Measurements from ENCODE around the gene NEU1.
A peak's percentile ranks its signal among the peaks of the same experiment; 100 is the strongest.
"Not testable (repeated sequence)": the region's sequence is repeated elsewhere in the genome, so short reads cannot be mapped to it uniquely, and the experiment has no call there.

Gene NEU1

DNA sequence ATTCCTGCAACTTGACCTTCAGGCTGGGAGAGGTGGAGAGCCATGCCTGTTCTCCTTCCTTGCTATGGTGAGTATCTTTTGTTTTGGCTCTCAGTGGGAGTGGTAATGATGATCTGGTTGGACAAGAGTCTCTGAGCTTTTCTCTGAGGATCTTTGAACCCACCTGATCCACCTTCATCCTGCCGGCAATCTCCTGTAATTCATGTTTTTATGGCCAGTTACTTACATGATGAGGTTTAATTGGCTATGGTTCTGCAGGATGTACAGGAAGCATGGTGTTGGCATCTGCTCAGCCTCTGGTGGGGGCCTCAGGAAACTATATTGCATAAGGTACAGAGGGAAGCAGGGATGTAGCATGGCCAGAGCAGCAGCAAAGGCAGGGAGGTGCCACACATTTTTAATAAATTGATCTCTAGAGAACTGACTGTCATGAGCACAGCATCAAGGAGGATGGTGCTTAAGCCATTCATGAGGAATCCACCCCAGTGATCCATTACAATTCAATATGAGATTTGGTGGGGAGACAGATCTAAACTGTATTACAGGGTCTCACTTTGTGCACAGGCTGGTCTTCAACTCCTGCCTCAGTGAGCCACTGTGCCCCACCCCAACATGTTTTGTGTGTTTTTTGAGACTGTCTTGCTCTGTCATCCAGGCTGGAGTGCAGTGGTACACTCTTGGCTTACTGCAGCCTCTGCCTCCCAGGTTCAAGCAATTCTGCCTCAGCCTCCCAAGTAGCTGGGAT lies 25.1 kb downstream of the NEU1 start:
- no peak for DNase-seq

- no peak for DNase-seq
Measured at GRCh38 chr6:31836474-31837368, 25.9 kb downstream of the NEU1 start.

DNA sequence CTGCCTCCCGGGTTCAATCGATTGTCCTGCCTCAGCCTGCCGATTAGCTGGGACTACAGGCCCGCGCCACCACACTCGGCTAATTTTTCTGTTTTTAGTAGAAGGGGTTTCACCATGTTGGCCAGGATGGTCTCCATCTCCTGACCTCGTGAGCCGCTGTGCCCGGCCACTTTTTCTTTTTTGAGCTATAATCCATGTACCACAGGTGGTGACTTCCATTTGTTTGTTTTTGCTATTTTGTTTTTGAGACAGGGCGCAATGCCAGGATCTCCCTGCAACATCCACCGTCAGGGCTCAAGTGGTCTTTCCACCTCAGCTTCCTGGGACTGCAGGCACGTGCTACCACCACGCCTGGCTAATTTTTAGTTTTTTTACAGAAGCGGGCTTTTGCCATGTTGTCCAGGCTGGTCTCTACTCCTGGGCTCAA lies 26.6 kb downstream of the NEU1 start:
- DNase-seq = no peak

DNA sequence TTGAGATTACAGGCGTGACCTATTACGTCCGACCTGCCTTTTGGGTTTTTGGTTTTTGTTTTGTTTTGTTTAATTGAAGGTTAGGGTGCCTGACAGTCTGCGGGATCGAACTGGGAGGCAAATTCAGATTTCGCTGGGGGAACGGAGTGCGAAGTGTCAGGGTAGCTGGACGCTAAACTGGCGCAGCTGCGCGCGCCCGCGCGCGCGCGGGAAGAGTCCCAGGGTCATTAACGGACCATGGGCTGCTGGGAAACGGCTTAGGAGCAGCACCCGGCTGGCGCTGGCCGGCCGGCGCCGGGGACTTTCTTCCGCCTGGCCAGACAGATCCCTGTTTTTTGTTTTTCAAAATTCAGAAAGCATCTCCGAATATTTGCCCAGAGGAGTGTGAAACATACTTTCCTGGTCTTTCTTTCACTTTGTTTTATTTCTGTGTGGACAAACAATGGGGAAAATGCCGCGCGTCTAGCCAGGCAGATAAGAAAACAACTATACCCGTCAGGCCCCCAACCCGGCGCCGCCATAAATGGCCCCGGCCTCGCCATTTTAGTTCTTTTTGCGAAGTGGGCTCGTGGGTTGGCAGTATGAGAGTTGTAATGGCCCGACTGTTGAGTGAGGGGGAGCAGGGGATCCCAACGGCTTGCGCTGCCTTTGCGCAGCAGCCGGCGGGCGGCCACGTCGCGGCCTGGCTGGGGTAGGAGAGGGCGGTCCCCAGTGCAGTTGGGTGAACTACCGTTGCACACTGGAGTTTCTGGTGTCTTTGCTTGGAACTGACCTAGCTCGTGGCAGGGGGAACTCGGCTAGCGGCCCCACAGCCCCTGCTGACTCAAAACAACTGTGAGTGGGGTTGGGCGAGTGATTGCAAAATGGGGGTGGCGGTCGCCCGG lies 28.0 kb downstream of the NEU1 start:
- DNase-seq = peak; percentile 85

- DNase-seq = no peak
Measured at GRCh38 chr6:31831350-31832215, 31.0 kb downstream of the NEU1 start.

DNA sequence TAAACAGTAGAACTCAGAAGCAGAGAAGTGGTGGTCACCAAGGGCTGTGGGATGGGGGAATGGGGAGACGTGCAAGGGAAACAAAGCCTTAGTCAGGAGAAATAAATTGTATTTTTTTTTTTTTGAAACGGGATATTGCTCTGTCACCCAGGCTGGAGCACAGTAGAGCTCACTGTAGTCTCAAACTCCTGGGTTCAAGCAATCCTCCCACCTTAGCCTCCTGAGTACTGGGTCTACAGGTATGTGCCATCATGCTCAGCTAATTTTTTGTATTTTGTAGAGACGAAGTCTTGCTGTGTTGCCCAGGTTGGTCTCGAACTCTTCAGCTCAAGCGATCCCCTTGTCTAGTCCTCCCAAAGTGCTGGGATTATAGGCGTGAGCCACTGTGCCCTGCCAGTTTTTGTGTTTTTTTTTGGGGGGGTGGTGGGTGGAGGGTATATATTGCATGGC lies 31.7 kb downstream of the NEU1 start:
- DNase-seq = no peak

- peak; percentile 58 for DNase-seq
Measured at GRCh38 chr6:31829633-31830283, 32.9 kb downstream of the NEU1 start.

DNA sequence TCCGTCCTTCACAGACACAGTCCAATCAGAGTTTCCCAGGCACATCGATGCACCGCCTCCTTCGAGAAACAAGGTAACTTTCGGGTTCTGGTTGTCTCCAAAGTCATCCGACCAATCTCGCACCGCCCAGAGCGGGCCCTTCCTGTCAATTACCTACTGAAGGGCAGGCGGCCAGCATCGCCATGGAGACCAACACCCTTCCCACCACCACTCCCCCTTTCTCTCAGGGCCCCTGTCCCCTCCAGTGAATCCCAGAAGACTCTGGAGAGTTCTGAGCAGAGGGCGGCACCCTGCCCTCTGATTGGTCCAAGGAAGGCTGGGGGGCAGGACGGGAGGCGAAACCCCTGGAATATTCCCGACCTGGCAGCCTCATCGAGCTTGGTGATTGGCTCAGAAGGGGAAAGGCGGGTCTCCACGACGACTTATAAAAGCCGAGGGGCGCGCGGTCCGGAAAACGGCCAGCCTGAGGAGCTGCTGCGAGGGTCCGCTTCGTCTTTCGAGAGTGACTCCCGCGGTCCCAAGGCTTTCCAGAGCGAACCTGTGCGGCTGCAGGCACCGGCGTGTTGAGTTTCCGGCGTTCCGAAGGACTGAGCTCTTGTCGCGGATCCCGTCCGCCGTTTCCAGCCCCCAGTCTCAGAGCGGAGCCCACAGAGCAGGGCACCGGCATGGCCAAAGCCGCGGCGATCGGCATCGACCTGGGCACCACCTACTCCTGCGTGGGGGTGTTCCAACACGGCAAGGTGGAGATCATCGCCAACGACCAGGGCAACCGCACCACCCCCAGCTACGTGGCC lies 35.1 kb downstream of the NEU1 start, which contains the start of gene HSPA1B:
Gene HSPA1B, plus strand, starts transcription at position 453 of the 794 bp plus-strand sequence. Its CDS starts 213 bp downstream, at position 666.
- peak; percentile 100 for DNase-seq

GRCh38 chr6:31826793-31827285 lies 35.8 kb downstream of the NEU1 start:
- peak; percentile 83 for DNase-seq

DNA sequence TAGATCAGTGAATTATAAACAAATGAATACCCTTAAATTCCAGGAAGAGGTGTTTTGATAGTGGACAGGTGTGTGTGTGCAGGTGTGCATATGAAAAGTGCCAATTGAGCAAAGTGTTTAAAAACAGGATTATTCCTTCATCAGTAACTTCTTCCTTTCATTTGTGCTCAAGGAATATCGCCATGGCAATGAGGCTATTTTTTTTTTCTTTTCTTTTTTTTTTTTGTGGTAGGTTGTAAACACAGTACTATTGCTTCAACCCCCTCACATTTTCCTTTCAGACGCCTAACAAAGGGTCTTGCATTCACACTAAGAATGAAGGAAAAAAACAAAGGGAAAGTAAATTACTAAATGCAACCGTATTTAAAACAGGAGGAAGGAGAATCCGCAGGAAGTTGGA lies 37.1 kb downstream of the NEU1 start:
- DNase-seq = no peak

DNA sequence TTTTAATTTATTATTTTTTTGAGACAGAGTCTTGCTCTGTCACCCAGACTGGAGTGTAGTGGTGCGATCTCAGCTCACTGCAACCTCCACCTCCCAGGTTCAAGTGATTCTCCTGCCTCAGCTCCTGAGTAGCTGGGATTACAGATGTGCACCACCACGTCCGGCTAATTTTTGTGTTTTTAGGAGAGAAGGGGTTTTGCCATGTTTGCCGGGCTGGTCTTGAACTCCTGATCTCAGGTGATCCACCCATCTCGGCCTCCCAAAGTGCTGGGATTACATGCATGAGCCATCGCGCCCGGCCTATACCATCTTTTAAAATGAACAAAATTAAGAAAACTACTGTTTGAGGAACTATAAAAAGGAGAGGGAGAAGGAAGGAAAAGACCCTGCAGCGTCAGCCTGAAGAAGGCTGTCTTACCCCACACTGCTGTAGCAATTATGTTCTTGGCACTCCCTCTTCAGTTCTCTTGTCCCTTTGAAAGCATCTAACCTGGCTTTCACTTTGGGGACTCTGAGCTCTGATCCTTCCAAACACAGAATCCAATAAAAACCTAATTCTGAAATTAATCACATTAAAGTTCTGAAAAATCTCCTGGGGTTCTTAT lies 38.9 kb downstream of the NEU1 start:
- DNase-seq = not testable (repeated sequence)

DNA sequence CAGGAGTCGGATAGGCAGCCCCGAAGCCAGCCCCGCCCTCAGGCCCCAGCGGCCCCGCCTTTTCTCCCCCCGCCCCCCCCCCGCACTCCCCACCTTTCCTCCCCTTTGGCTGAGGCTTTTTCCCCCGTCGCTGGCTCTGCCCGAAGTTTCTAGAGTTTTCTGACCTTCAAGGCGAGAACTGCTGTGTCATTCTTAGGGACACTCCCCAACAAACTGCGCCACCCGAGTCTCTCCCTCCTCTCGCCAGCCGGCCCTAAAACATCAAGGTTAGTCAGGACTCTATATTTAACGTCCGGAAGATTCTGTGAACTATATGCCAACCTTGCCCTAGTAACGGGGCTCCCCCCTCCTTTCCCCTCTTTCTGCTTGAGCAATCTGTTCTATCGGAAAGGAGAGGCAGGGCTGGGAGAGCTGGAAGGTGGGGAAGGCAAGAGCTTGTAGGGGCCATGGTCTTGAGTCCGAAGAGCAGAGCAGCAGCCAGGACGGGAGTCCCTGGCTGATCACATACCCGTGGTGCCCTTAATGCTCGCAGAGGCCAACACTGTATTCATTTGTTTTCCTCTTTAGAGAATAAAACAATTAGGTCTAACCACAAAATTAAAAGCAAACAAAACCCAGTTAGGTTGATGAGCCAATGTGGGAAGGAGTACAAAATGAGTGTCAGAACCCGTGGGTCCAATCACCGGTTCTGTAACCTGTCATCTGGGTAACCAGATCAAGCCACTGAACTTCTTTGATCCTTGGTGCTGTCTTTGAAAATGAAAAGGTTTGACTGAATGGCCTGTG lies 40.4 kb downstream of the NEU1 start:
- DNase-seq = no peak

DNA sequence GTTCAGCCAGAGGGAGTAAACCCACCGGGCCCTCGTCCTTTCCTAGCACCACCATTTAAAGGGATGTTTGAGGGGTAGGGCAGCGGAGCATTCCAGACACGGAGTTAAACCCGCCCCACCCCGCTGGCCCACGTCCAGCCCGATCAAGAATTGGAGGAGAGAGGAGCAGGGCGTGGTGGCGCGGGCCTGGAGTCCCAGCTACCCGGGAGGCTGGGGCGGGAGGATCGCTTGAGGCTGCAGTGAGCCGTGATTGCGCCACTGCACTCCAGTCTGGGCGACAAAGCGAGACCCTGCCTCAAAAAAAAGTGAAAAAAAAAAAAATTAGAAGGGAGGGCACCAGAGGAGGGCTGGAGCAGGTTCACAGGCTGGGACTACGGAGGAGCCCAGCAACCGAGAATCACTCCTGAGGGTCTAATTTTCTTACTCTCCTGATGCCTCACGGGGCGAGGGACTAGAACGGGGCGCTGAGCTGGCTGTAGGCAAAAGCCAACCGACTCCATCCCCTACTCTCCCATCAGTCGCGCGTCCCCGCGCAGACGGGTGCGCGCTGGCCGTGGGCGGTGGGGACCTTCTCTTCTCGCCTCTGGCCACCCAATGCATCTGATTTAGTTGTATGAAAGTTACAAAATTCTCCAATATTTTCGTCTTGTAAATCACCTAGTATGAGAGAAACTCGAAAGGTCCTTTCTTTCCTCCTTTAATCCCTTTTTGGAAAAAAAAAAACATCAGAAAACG lies 41.2 kb downstream of the NEU1 start:
- no peak for DNase-seq

GRCh38 chr6:31820399-31820798 lies 42.2 kb downstream of the NEU1 start:
- not testable (repeated sequence) for DNase-seq

- DNase-seq = no peak
Measured at GRCh38 chr6:31819871-31820299, 42.7 kb downstream of the NEU1 start.

DNA sequence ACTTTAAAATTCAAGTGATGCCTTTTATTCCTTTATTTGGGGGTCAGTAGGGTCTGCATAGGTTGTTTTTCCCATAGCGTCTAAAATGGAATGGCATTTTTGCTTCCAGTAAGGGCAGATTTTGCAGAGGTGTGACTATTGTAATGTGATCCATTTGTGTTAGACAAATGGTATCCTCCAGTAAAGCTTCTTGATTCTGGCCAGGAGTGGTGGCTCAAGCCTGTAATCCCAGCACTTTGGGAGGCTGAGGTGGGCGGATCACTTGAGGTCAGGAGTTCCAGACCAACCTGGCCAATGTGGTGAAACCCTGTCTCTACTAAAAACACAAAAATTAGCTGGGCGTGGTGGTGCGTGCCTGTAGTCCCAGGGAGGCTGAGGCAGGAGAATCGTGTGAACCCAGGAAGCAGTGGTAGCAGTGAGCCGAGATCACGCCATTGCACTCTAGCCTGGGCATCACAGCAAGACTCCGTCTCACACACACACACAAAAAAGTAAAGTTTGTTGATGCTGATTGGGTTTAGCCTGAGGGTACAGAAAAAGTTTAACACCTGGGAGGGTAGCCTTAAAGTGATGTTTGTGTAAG lies 44.6 kb downstream of the NEU1 start:
- not testable (repeated sequence) for DNase-seq

DNA sequence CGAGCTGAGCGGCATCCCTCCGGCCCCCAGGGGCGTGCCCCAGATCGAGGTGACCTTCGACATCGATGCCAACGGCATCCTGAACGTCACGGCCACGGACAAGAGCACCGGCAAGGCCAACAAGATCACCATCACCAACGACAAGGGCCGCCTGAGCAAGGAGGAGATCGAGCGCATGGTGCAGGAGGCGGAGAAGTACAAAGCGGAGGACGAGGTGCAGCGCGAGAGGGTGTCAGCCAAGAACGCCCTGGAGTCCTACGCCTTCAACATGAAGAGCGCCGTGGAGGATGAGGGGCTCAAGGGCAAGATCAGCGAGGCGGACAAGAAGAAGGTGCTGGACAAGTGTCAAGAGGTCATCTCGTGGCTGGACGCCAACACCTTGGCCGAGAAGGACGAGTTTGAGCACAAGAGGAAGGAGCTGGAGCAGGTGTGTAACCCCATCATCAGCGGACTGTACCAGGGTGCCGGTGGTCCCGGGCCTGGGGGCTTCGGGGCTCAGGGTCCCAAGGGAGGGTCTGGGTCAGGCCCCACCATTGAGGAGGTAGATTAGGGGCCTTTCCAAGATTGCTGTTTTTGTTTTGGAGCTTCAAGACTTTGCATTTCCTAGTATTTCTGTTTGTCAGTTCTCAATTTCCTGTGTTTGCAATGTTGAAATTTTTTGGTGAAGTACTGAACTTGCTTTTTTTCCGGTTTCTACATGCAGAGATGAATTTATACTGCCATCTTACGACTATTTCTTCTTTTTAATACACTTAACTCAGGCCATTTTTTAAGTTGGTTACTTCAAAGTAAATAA lies 45.3 kb downstream of the NEU1 start:
- DNase-seq = not testable (repeated sequence)
